Neural cell (in vitro differentiated cells): Measurements from ENCODE around the gene REV3L. TPM values are rescaled to one million over a fixed set of nuclear protein-coding genes. Genes with fewer than 3 reads are reported as not detected.

Source experiments
- H2AFZ ChIP-seq: fragments of 200-600, 300-800 bp; sonication (generic), shearing (Covaris generic); 2 replicates; pipeline ENCODE4 v1.6.0; 2014; ENCODE audit warnings: low read depth, mild to moderate bottlenecking, antibody characterized with exemption, low read length, moderate library complexity
- H3F3A ChIP-seq: fragments of 200-600 bp; shearing (Covaris generic); 2 replicates; pipeline ENCODE4 v1.6.1; 2016; ENCODE audit warnings: mild to moderate bottlenecking, moderate library complexity, mixed read lengths, antibody characterized with exemption, low read length; ENCODE audit not compliant: insufficient read depth, poor library complexity, severe bottlenecking
- H3K27ac ChIP-seq: fragments of 200-600, 300-800 bp; sonication (generic), shearing (Covaris generic); 2 replicates; pipeline ENCODE4 v1.5.1; 2014; ENCODE audit warnings: mild to moderate bottlenecking, low read length, moderate library complexity
- H3K27me3 ChIP-seq: fragments of 300-800, 200-600 bp; sonication (generic), shearing (Covaris generic); 2 replicates; pipeline ENCODE4 v1.6.0; 2014; ENCODE audit warnings: mild to moderate bottlenecking, low read depth, low read length, moderate library complexity; ENCODE audit not compliant: insufficient read depth
- H3K36me3 ChIP-seq: fragments of 300-800, 200-600 bp; sonication (generic), shearing (Covaris generic); 2 replicates; pipeline ENCODE4 v1.5.1; 2014; ENCODE audit warnings: mild to moderate bottlenecking, antibody characterized with exemption, low read length, moderate library complexity; ENCODE audit not compliant: insufficient read depth
- H3K4me2 ChIP-seq: fragments of 300-800, 200-600 bp; sonication (generic), shearing (Covaris generic); 2 replicates; pipeline ENCODE4 v1.6.0; 2014; ENCODE audit warnings: mild to moderate bottlenecking, low read length
- H3K4me3 ChIP-seq: fragments of 300-800, 200-600 bp; sonication (generic), shearing (Covaris generic); 2 replicates; pipeline ENCODE4 v1.5.1; 2014; ENCODE audit warnings: mild to moderate bottlenecking, low read length, moderate library complexity
- H3K79me2 ChIP-seq: fragments of 200-600 bp; shearing (Covaris generic); replicated peaks from 2 replicates; pipeline ENCODE4 v1.6.0; 2014; ENCODE audit warnings: mild to moderate bottlenecking, low read length, moderate library complexity; ENCODE audit not compliant: insufficient read depth
- H3K9ac ChIP-seq: fragments of 300-800, 200-600 bp; sonication (generic), shearing (Covaris generic); 2 replicates; pipeline ENCODE4 v1.6.1; 2016; ENCODE audit warnings: mild to moderate bottlenecking, low read length, mixed read lengths
- H3K9me2 ChIP-seq: fragments of 200-600 bp; shearing (Covaris generic); 2 replicates; pipeline ENCODE4 v1.6.1; 2016; ENCODE audit warnings: mild to moderate bottlenecking, low read length, mixed read lengths; ENCODE audit not compliant: insufficient read depth
- H3K9me3 ChIP-seq: fragments of 200-600, 300-800 bp; sonication (generic), shearing (Covaris generic); 2 replicates; pipeline ENCODE4 v1.6.1; 2016; ENCODE audit warnings: mild to moderate bottlenecking, mixed run types, low read length, moderate library complexity, mixed read lengths
- H4K20me1 ChIP-seq: fragments of 200-600 bp; shearing (Covaris generic); 2 replicates; pipeline ENCODE4 v1.6.1; 2016; ENCODE audit warnings: mild to moderate bottlenecking, mixed run types; ENCODE audit not compliant: insufficient read depth
- EP300 ChIP-seq: fragments of 450-650 bp; conservative IDR thresholded peaks from 2 replicates; pipeline ENCODE4 v1.6.1; 2014; ENCODE audit warnings: antibody characterized with exemption, mild to moderate bottlenecking, moderate library complexity; ENCODE audit not compliant: poor library complexity, severe bottlenecking
- EZH2 ChIP-seq: fragments of 200-600, 300-800 bp; shearing (Covaris generic), sonication (generic); IDR thresholded peaks from 2 replicates; pipeline ENCODE4 v1.6.1; 2014; ENCODE audit warnings: antibody characterized with exemption, low read length, borderline replicate concordance, mild to moderate bottlenecking; ENCODE audit not compliant: insufficient read depth, poor library complexity, severe bottlenecking
- MXI1 ChIP-seq: fragments of 450-650 bp; conservative IDR thresholded peaks from 2 replicates; pipeline ENCODE4 v1.6.1; 2014; ENCODE audit warnings: antibody characterized with exemption, mild to moderate bottlenecking; ENCODE audit not compliant: poor library complexity, severe bottlenecking
- POLR2AphosphoS5 ChIP-seq: IDR thresholded peaks from 2 replicates; pipeline ENCODE4 v1.6.1; 2012
- RAD21 ChIP-seq: fragments of 450-650 bp; conservative IDR thresholded peaks from 2 replicates; pipeline ENCODE4 v1.6.1; 2014; ENCODE audit warnings: antibody characterized with exemption, mild to moderate bottlenecking, moderate library complexity
- SMC3 ChIP-seq: fragments of 450-650 bp; conservative IDR thresholded peaks from 2 replicates; pipeline ENCODE4 v1.6.1; 2014; ENCODE audit warnings: antibody characterized with exemption, mild to moderate bottlenecking, moderate library complexity; ENCODE audit not compliant: poor library complexity
- TAF1 ChIP-seq: IDR thresholded peaks from 2 replicates; pipeline ENCODE4 v1.6.1; 2012; ENCODE audit warnings: low read depth
- polyA plus RNA-seq: library from polyadenylated mRNA; depleted of rRNA; stranded (reverse); fragments of >200 nt; gene quantifications from 2 replicates; pipeline ENCODE4 v1.2.3, GENCODE V29; 2014
- TF ChIP-seq, protein P1 (sequence below): fragments of 450-650 bp; IDR thresholded peaks from 2 replicates; pipeline ENCODE4 v1.5.1; 2014; ENCODE audit warnings: antibody characterized with exemption, mild to moderate bottlenecking, moderate library complexity; ENCODE audit not compliant: poor library complexity, severe bottlenecking
- TF ChIP-seq, protein P2 (sequence below): IDR thresholded peaks from 2 replicates; pipeline ENCODE4 v1.6.1; 2012; ENCODE audit warnings: borderline replicate concordance

The REV3L gene
- polyA plus RNA-seq, 1 donor from 2014 or later: 60.2 TPM

DNA sequence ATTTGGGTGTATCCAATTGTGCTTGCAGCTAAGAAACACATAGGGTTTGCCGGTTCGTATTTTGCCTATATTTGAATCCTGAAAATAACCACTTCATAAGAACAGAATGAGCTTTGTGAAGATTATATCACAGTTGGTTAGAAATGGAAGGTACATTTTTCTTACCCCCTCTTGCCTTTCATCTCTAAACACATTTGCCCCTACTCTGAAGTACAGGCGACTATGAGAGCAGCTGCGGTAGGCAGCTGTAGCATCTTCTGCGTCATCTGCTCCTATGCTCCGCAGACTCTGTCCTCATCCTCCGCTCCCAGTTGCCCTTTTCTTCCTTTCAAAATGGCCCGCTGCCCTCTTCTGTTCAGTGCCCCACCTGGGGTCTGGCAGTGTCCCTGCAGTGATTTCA, 47.6 kb upstream of the REV3L start:
- Histone ChIP-seq H3K79me2 (peaks cover 7% of the 10 kb centered on the region), H4K20me1 (no peaks in the 10 kb centered on the region), H3K9me3 (no peaks in the 10 kb centered on the region), H3K9ac (no peak overlapping the region), H3K27ac (no peak overlapping the region), H3K9me2 (no peaks in the 10 kb centered on the region), H3K27me3 (no peaks in the 10 kb centered on the region), H3K36me3 (no peaks in the 10 kb centered on the region), H3K4me3 (no peak overlapping the region), H3F3A (no peaks in the 10 kb centered on the region), H2AFZ (no peak overlapping the region), H3K4me2 (no peak overlapping the region)
- TF ChIP-seq RAD21 (no peak), POLR2AphosphoS5 (no peak), SMC3 (no peak), EZH2 (no peak), MXI1 (no peak), EP300 (no peak), TAF1 (no peak)
- TF ChIP-seq, protein P1, sequence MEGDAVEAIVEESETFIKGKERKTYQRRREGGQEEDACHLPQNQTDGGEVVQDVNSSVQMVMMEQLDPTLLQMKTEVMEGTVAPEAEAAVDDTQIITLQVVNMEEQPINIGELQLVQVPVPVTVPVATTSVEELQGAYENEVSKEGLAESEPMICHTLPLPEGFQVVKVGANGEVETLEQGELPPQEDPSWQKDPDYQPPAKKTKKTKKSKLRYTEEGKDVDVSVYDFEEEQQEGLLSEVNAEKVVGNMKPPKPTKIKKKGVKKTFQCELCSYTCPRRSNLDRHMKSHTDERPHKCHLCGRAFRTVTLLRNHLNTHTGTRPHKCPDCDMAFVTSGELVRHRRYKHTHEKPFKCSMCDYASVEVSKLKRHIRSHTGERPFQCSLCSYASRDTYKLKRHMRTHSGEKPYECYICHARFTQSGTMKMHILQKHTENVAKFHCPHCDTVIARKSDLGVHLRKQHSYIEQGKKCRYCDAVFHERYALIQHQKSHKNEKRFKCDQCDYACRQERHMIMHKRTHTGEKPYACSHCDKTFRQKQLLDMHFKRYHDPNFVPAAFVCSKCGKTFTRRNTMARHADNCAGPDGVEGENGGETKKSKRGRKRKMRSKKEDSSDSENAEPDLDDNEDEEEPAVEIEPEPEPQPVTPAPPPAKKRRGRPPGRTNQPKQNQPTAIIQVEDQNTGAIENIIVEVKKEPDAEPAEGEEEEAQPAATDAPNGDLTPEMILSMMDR: no peak
- TF ChIP-seq, protein P2, sequence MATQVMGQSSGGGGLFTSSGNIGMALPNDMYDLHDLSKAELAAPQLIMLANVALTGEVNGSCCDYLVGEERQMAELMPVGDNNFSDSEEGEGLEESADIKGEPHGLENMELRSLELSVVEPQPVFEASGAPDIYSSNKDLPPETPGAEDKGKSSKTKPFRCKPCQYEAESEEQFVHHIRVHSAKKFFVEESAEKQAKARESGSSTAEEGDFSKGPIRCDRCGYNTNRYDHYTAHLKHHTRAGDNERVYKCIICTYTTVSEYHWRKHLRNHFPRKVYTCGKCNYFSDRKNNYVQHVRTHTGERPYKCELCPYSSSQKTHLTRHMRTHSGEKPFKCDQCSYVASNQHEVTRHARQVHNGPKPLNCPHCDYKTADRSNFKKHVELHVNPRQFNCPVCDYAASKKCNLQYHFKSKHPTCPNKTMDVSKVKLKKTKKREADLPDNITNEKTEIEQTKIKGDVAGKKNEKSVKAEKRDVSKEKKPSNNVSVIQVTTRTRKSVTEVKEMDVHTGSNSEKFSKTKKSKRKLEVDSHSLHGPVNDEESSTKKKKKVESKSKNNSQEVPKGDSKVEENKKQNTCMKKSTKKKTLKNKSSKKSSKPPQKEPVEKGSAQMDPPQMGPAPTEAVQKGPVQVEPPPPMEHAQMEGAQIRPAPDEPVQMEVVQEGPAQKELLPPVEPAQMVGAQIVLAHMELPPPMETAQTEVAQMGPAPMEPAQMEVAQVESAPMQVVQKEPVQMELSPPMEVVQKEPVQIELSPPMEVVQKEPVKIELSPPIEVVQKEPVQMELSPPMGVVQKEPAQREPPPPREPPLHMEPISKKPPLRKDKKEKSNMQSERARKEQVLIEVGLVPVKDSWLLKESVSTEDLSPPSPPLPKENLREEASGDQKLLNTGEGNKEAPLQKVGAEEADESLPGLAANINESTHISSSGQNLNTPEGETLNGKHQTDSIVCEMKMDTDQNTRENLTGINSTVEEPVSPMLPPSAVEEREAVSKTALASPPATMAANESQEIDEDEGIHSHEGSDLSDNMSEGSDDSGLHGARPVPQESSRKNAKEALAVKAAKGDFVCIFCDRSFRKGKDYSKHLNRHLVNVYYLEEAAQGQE: no peak

DNA sequence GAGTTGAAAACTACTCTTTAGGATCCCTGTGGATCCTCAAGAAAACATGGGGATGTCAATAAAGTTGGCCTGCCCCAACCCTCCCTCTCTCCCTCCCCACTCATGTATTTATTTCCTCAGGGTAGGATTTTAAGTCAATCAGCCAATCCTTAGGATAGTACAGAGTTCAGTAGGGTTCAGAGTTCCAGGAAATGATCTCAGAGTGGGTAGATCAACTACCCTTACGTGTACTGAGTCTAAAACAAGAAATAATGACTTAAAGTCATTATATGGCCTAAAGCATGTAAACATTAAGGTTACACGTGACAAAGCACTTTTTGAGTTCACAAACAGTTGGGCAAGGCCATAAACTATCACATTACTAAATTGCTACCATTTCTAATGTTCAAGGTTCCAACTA, 47.2 kb upstream of the REV3L start:
- Histone ChIP-seq H3K79me2 (peaks cover 7% of the 10 kb centered on the region), H3K27ac (no peak overlapping the region), H3F3A (no peaks in the 10 kb centered on the region), H3K27me3 (no peaks in the 10 kb centered on the region), H2AFZ (no peak overlapping the region), H4K20me1 (no peaks in the 10 kb centered on the region), H3K4me3 (no peak overlapping the region), H3K4me2 (no peak overlapping the region), H3K9ac (no peak overlapping the region), H3K36me3 (no peaks in the 10 kb centered on the region), H3K9me3 (no peaks in the 10 kb centered on the region), H3K9me2 (no peaks in the 10 kb centered on the region)
- no peak for TF ChIP-seq MXI1
- no peak for TF ChIP-seq SMC3
- no peak for TF ChIP-seq RAD21
- TF ChIP-seq TAF1: no peak
- TF ChIP-seq, protein P2: no peak
- TF ChIP-seq, protein P1: no peak
- no peak for TF ChIP-seq EZH2
- no peak for TF ChIP-seq EP300
- TF ChIP-seq POLR2AphosphoS5: no peak
